ENCODE results near the gene SIT1.

DNA sequence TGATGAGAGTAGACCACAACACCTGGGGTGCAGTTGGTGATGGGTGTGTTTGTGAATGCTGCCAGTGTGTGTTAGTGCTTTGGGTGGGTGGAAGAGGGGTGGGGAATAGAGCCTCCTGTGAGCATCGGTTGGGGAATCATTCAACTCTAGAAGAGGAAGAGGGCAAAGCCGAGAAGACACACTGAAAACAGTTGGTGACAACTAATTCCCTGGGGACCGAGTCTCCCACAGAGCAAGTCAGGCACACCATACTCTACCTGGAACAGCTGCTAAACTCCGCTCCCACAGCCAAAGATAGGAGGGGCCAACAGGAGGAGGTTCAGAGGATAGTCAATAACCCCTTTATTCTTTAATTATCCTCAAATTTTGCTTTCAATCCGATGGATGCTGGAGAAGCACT, 15.8 kb upstream of the SIT1 start:
- TF ChIP-seq, protein P1, sequence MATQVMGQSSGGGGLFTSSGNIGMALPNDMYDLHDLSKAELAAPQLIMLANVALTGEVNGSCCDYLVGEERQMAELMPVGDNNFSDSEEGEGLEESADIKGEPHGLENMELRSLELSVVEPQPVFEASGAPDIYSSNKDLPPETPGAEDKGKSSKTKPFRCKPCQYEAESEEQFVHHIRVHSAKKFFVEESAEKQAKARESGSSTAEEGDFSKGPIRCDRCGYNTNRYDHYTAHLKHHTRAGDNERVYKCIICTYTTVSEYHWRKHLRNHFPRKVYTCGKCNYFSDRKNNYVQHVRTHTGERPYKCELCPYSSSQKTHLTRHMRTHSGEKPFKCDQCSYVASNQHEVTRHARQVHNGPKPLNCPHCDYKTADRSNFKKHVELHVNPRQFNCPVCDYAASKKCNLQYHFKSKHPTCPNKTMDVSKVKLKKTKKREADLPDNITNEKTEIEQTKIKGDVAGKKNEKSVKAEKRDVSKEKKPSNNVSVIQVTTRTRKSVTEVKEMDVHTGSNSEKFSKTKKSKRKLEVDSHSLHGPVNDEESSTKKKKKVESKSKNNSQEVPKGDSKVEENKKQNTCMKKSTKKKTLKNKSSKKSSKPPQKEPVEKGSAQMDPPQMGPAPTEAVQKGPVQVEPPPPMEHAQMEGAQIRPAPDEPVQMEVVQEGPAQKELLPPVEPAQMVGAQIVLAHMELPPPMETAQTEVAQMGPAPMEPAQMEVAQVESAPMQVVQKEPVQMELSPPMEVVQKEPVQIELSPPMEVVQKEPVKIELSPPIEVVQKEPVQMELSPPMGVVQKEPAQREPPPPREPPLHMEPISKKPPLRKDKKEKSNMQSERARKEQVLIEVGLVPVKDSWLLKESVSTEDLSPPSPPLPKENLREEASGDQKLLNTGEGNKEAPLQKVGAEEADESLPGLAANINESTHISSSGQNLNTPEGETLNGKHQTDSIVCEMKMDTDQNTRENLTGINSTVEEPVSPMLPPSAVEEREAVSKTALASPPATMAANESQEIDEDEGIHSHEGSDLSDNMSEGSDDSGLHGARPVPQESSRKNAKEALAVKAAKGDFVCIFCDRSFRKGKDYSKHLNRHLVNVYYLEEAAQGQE (IDR thresholded peaks at IDR 0.05; ENCODE audit: insufficient read depth in 1 of 2, low read depth in 2 of 2, low read length in 2 of 2), result no peak
- TF ChIP-seq FOXP2 (optimal IDR thresholded peaks at IDR 0.05; ENCODE audit: borderline replicate concordance, extremely low read depth, extremely low read length, insufficient read depth) (no peak), TAF1 (IDR thresholded peaks at IDR 0.05; ENCODE audit: borderline replicate concordance, insufficient read depth, low read length) (no peak), POLR2AphosphoS5 (IDR thresholded peaks at IDR 0.05; ENCODE audit: low read depth, low read length) (no peak)
